GM18502 (cell line): Measurements from ENCODE around the gene P3R3URF.

ENCODE experiments used
- ATAC-seq: cut with Tn5 transposase; IDR thresholded peaks from one replicate; pipeline ENCODE4 v1.9.1; 2021; ENCODE audit warnings: mild to moderate bottlenecking; ENCODE audit not compliant: unreplicated experiment, poor library complexity

P3R3URF gene

GRCh38 chr1:46134660-46135331, 41.5 kb downstream of the P3R3URF start:
- no peak for ATAC-seq

GRCh38 chr1:46133781-46134350, 42.4 kb downstream of the P3R3URF start:
- no peak for ATAC-seq

- ATAC-seq = peak; percentile 58
Observed at GRCh38 chr1:46133181-46133658, 43.1 kb downstream of the P3R3URF start.

GRCh38 chr1:46132529-46133180, 43.6 kb downstream of the P3R3URF start, which contains the start of gene PIK3R3:
TSS of gene PIK3R3 (minus strand) at chr1:46132629. CDS start at chr1:46131952, 677 bp downstream.
- ATAC-seq = peak; percentile 86

- ATAC-seq = no peak
Observed at GRCh38 chr1:46131712-46132528, 44.4 kb downstream of the P3R3URF start.

- no peak for ATAC-seq
Observed at GRCh38 chr1:46131093-46131492, 45.2 kb downstream of the P3R3URF start.

GRCh38 chr1:46130606-46131005, 45.7 kb downstream of the P3R3URF start:
- no peak for ATAC-seq

GRCh38 chr1:46130121-46130520, 46.2 kb downstream of the P3R3URF start:
- ATAC-seq = no peak

- ATAC-seq = no peak
Observed at GRCh38 chr1:46128344-46128743, 47.9 kb downstream of the P3R3URF start.
